HepG2 (cell line): ENCODE results near the gene KLHDC7A.

Experiments
- BHLHE40 ChIP-seq: IDR thresholded peaks from 2 replicates; pipeline ENCODE4 v1.6.1; 2011; ENCODE audit warnings: low read length, improper control_type of control experiment
- KMT2A ChIP-seq: sonication (generic); formaldehyde crosslinking; IDR thresholded peaks from 2 replicates; pipeline ENCODE4 v1.4.0; 2020; ENCODE audit warnings: missing genetic modification reagents
- POLR2A ChIP-seq, 2 experiments: IDR thresholded peaks; 2 replicates each; pipeline ENCODE4 v1.6.1; 2011; ENCODE audit warnings: low read depth in 2 of 2, low read length in 2 of 2, mild to moderate bottlenecking in 1 of 2, moderate library complexity in 1 of 2; ENCODE audit not compliant: insufficient read depth in 1 of 2
- ZBTB34 ChIP-seq: sonication (generic); formaldehyde crosslinking; IDR thresholded peaks from 2 replicates; pipeline ENCODE4 v1.8.0; 2022; ENCODE audit warnings: mild to moderate bottlenecking, missing genetic modification reagents
- ZFP36 ChIP-seq: fragments of 150-350 bp; IDR thresholded peaks from 2 replicates; pipeline ENCODE4 v1.6.1; 2018; ENCODE audit warnings: borderline replicate concordance, low read length, low read depth; ENCODE audit not compliant: partially characterized antibody
- ZNF12 ChIP-seq: sonication (generic); formaldehyde crosslinking; IDR thresholded peaks from 2 replicates; pipeline ENCODE4 v1.5.0; 2020; ENCODE audit warnings: missing genetic modification reagents
- ZNF329 ChIP-seq: sonication (generic); formaldehyde crosslinking; IDR thresholded peaks from 2 replicates; pipeline ENCODE4 v1.9.0; 2021; ENCODE audit warnings: low read depth, mild to moderate bottlenecking, missing genetic modification reagents
- ZNF33B ChIP-seq: sonication (generic); formaldehyde crosslinking; IDR thresholded peaks from 2 replicates; pipeline ENCODE4 v1.5.1; 2020; ENCODE audit warnings: mild to moderate bottlenecking, missing genetic modification reagents

- TF ChIP-seq ZFP36: no peak
- TF ChIP-seq KMT2A (CRISPR knock-in tag): no peak
- TF ChIP-seq ZNF329 (CRISPR knock-in tag): no peak
- TF ChIP-seq ZNF33B (CRISPR knock-in tag): no peak
- TF ChIP-seq BHLHE40: no peak
- TF ChIP-seq ZBTB34 (CRISPR knock-in tag): no peak
- no peak for TF ChIP-seq POLR2A (IDR thresholded peaks at IDR 0.05; ENCODE audit: insufficient read depth in 1 of 2, low read depth in 2 of 2, low read length in 2 of 2)
- no peak for TF ChIP-seq ZNF12 (CRISPR knock-in tag)
Observed at GRCh38 chr1:18481921-18482701, 1.4 kb downstream of the KLHDC7A start.
